ENCODE results near the gene VTI1A. TPM values are rescaled to one million over a fixed set of nuclear protein-coding genes. Genes with fewer than 3 reads are reported as not detected.

VTI1A gene
- total RNA-seq, 1 donor from 2014 or later = 34.2 TPM

DNA sequence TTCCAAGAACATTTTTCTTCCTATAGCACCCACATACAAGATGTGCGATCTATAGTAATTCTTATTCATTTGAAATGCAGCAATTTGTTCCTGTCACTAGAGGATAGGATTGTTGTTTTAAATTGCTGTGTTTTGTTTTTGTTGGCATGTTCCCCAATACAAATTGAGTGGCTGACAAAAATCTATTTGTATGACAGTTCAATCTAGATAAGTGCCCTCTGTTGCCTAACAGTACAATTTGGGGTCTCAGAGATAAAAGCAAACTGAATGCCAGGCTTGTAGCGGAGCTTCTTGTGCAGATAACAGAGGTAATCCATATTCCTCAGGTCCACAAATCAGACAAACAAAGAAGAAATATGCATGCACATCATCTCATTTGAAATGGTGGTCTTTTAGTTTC lies 68.8 kb downstream of the VTI1A start:
- Mint-ChIP-seq H3K9me3 (peaks cover 10% of the 10 kb centered on the region), H3K27ac (ENCODE audit: unreplicated experiment) (no peak overlapping the region), H3K4me3 (no peak overlapping the region), H3K36me3 (ENCODE audit: low read depth) (peaks cover 5% of the 10 kb centered on the region), H3K4me1 (no peaks in the 10 kb centered on the region), H3K27me3 (ENCODE audit: low read depth) (no peaks in the 10 kb centered on the region)
- TF ChIP-seq, protein P1, sequence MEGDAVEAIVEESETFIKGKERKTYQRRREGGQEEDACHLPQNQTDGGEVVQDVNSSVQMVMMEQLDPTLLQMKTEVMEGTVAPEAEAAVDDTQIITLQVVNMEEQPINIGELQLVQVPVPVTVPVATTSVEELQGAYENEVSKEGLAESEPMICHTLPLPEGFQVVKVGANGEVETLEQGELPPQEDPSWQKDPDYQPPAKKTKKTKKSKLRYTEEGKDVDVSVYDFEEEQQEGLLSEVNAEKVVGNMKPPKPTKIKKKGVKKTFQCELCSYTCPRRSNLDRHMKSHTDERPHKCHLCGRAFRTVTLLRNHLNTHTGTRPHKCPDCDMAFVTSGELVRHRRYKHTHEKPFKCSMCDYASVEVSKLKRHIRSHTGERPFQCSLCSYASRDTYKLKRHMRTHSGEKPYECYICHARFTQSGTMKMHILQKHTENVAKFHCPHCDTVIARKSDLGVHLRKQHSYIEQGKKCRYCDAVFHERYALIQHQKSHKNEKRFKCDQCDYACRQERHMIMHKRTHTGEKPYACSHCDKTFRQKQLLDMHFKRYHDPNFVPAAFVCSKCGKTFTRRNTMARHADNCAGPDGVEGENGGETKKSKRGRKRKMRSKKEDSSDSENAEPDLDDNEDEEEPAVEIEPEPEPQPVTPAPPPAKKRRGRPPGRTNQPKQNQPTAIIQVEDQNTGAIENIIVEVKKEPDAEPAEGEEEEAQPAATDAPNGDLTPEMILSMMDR (conservative IDR thresholded peaks at IDR 0.05) = no peak
- DNase-seq (ENCODE audit: low read depth, low spot score) = no peak

DNA sequence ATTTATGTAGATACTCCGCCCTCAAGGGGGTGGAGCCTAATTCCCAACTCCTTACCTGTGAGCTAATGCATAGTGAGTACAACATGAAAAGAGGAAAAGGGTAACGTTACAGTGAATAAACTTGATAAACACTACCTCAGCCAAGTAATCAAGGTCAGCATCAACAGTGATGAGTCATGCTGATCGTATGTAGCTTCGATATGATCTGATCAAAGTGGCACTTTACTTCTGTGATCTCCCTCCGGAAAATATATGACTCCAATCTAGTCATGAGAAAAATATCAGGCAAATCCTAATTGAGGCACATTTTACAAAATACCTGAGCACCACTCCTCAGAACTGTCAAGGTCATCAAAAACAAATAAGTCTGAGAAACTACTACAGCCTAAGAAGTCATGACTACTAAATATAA lies 70.4 kb downstream of the VTI1A start:
- TF ChIP-seq, protein P1 (conservative IDR thresholded peaks at IDR 0.05) = no peak
- no peak overlapping the region for H3K27ac Mint-ChIP-seq (ENCODE audit: unreplicated experiment)
- no peak overlapping the region for H3K4me3 Mint-ChIP-seq
- DNase-seq (ENCODE audit: low read depth, low spot score) = no peak
- no peaks in the 10 kb centered on the region for H3K4me1 Mint-ChIP-seq
- H3K27me3 Mint-ChIP-seq (ENCODE audit: low read depth) = no peaks in the 10 kb centered on the region
- peaks cover 3% of the 10 kb centered on the region for H3K36me3 Mint-ChIP-seq (ENCODE audit: low read depth)
- peaks cover 10% of the 10 kb centered on the region for H3K9me3 Mint-ChIP-seq

DNA sequence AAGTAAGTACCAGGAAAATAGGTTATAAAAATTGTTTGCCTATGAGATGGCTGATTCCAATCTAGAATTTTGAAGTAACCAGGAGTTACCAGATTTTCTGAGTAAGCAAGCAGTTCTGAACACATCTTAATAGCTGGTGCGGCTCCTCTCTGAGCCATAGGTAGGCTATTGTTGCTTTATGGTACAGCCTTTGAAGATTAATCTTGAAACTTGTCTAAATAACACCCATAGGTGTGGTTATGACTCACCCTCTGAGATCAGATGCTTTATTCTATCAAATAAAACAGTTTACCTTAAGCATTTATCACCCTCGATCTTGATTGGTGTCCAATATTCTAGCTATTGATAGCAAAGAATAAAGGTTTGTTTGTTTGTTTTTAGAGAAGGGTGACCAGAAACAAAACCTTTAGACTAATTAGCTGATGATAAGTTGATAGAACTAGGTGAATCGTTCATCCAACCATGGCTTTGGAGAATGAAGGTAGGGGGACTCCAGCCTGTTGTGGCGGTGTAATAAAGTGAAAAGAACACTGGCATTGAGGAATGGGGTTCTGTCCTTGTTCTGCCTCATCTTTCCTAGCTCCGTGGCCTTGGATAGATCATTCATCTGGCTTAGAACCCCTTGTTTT lies 72.2 kb downstream of the VTI1A start:
- H3K36me3 Mint-ChIP-seq (ENCODE audit: low read depth) = no peaks in the 10 kb centered on the region
- no peaks in the 10 kb centered on the region for H3K4me1 Mint-ChIP-seq
- TF ChIP-seq, protein P1 (conservative IDR thresholded peaks at IDR 0.05) = no peak
- H3K4me3 Mint-ChIP-seq = no peak overlapping the region
- peaks cover 4% of the 10 kb centered on the region for H3K9me3 Mint-ChIP-seq
- H3K27ac Mint-ChIP-seq (ENCODE audit: unreplicated experiment) = no peak overlapping the region
- DNase-seq (ENCODE audit: low read depth, low spot score) = no peak
- H3K27me3 Mint-ChIP-seq (ENCODE audit: low read depth) = no peaks in the 10 kb centered on the region

DNA sequence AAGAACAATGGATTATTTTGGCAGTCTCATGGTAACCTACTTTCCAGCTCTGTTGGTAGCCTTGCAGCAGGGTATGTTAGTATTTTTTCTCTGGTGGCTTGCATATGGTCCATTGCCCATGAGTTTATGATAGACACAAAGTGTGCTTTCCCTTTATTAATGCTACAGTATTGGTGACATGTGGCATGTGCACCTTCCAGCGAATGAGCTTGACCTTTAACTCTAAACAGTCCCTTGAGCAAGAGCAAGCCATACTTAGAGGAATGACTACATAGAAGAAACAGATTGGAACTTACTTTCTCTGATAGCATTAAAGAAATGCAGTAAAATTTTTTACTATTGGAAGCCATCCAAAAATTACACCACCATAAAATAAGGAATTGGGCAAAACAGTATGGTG lies 73.9 kb downstream of the VTI1A start:
- no peaks in the 10 kb centered on the region for H3K9me3 Mint-ChIP-seq
- TF ChIP-seq, protein P1 (conservative IDR thresholded peaks at IDR 0.05) = no peak
- no peaks in the 10 kb centered on the region for H3K27me3 Mint-ChIP-seq (ENCODE audit: low read depth)
- no peak overlapping the region for H3K4me3 Mint-ChIP-seq
- no peaks in the 10 kb centered on the region for H3K4me1 Mint-ChIP-seq
- no peak for DNase-seq (ENCODE audit: low read depth, low spot score)
- no peaks in the 10 kb centered on the region for H3K36me3 Mint-ChIP-seq (ENCODE audit: low read depth)
- H3K27ac Mint-ChIP-seq (ENCODE audit: unreplicated experiment) = no peak overlapping the region

DNA sequence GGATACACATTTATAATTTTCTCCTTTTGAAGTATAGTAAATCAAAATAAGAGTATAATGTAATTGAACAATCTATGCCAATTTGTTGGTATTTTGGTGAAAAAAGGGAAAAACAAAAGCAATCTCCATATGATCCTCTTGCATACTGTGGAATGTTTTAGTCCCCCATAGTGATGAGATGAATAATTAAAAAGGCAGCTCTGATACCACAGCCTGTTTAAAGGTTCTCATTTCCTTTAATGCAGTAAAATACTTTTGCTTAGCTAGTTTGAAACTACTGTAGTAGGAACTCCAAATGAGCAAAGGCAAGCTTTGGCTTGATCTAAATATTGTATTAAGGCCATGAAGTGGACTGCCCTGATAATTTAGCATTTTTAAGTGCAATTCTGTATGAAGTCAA lies 77.6 kb downstream of the VTI1A start:
- peaks cover 8% of the 10 kb centered on the region for H3K4me1 Mint-ChIP-seq
- TF ChIP-seq, protein P1 (conservative IDR thresholded peaks at IDR 0.05) = no peak
- no peak overlapping the region for H3K27ac Mint-ChIP-seq (ENCODE audit: unreplicated experiment)

More for the DNA sequence above, 77.6 kb downstream of the VTI1A start:
- Mint-ChIP-seq H3K27me3 (ENCODE audit: low read depth) (no peaks in the 10 kb centered on the region), H3K36me3 (ENCODE audit: low read depth) (no peaks in the 10 kb centered on the region), H3K9me3 (no peaks in the 10 kb centered on the region), H3K4me3 (no peak overlapping the region)
- DNase-seq (ENCODE audit: low read depth, low spot score) = no peak

Measured in neural crest cell (in vitro differentiated cells).